K562 (cell line): Measurements from ENCODE around the gene B3GALT6. TPM values are rescaled to one million over a fixed set of nuclear protein-coding genes. Genes with fewer than 3 reads are reported as not detected.

Source experiments
- ATAC-seq: fragments of 200-7000 bp; cut with Tn5 transposase; 3 replicates; pipeline ENCODE4 v1.9.1; 2020; ENCODE audit warnings: moderate library complexity
- BruUV-seq: library from RNA; stranded (reverse); fragments of 400-500 nt; replicated peaks from 2 replicates; lab custom pipeline; 2021; lab: Mats Ljungman, UMichigan
- CTCF ChIA-PET: fragments of 300-600 bp; formaldehyde crosslinking; extraction: SDS; loops from one replicate; lab custom pipeline; 2021; ENCODE audit warnings: low intra/inter-chr PET ratio; lab: Yijun Ruan, JAX
- POLR2A ChIA-PET: fragments of 300-600, 350-650 bp; sonication (Branson Sonifier 250); formaldehyde crosslinking; extraction: SDS; loops from one replicate; lab custom pipeline; 2021; ENCODE audit warnings: antibody characterized with exemption, inconsistent platforms; lab: Yijun Ruan, JAX
- DNase-seq, 4 experiments: peaks; one replicate each; pipeline versions ENCODE4 v3.0.0 to v3.0.0-alpha.2; 2011 to 2018; ENCODE audit warnings: low spot score in 3 of 4, mixed read lengths in 3 of 4; ENCODE audit errors: extremely low read depth in 1 of 4
- FAIRE-seq: peaks from 2 replicates; lab custom pipeline; 2011; peaks lifted over from hg19 to GRCh38; lab: Jason Lieb, UNC
- H2AFZ ChIP-seq: 2 replicates; pipeline ENCODE4 v1.6.0; 2011; ENCODE audit warnings: low read depth, low read length, control low read depth, inconsistent platforms
- H3K27ac ChIP-seq: fragments of 200-600 bp; 3 replicates; pipeline ENCODE4 v1.8.0; 2011; ENCODE audit warnings: low read depth, mild to moderate bottlenecking, control low read depth, inconsistent platforms, low read length, moderate library complexity, mixed read lengths; ENCODE audit errors: extremely low read depth
- H3K27me3 ChIP-seq, 2 experiments: fragments of 300-600 bp in 1 of 2; 2 replicates in 1 of 2; 3 replicates in 1 of 2; pipeline versions ENCODE4 v1.6.0 to v1.8.0; 2011; ENCODE audit warnings: inconsistent platforms in 2 of 2, low read length in 2 of 2, mild to moderate bottlenecking in 1 of 2, mixed read lengths in 1 of 2, moderate library complexity in 1 of 2; ENCODE audit not compliant: control insufficient read depth in 2 of 2, insufficient read depth in 2 of 2
- H3K36me3 ChIP-seq: fragments of 300-600 bp; 3 replicates; pipeline ENCODE4 v1.8.0; 2011; ENCODE audit warnings: mild to moderate bottlenecking, low read length, inconsistent platforms; ENCODE audit not compliant: control insufficient read depth, insufficient read depth
- H3K4me1 ChIP-seq, 2 experiments: fragments of 200-600 bp in 1 of 2; replicated peaks in 1 of 2; 2 replicates in 1 of 2; 3 replicates in 1 of 2; pipeline versions ENCODE4 v1.5.1 to v1.8.0; 2011; ENCODE audit warnings: inconsistent platforms in 2 of 2, low read length in 2 of 2, mild to moderate bottlenecking in 1 of 2, mixed read lengths in 1 of 2, moderate library complexity in 1 of 2; ENCODE audit not compliant: control insufficient read depth in 2 of 2, insufficient read depth in 2 of 2
- H3K4me2 ChIP-seq: 2 replicates; pipeline ENCODE4 v1.6.1; 2011; ENCODE audit warnings: low read length, control low read depth, inconsistent platforms, mixed read lengths; ENCODE audit not compliant: insufficient read depth
- H3K4me3 ChIP-seq: fragments of 200-600 bp; sonication (generic), shearing (Covaris generic); 2 replicates; pipeline ENCODE4 v1.5.1; 2016; ENCODE audit warnings: control low read depth, inconsistent platforms
- H3K79me2 ChIP-seq: fragments of 200-600 bp; 3 replicates; pipeline ENCODE4 v1.8.0; 2011; ENCODE audit warnings: low read length, inconsistent platforms; ENCODE audit not compliant: control insufficient read depth, insufficient read depth
- H3K9ac ChIP-seq, 2 experiments: 2 replicates each; pipeline versions ENCODE4 v1.6.0 to v1.6.1; 2011; ENCODE audit warnings: low read depth in 2 of 2, low read length in 2 of 2, control low read depth in 1 of 2, inconsistent platforms in 1 of 2, mild to moderate bottlenecking in 1 of 2, mixed read lengths in 1 of 2; ENCODE audit not compliant: insufficient read depth in 1 of 2
- H3K9me1 ChIP-seq: one replicate; pipeline ENCODE4 v1.6.0; 2011; ENCODE audit warnings: inconsistent platforms, mild to moderate bottlenecking, low read length, moderate library complexity; ENCODE audit not compliant: control insufficient read depth, insufficient read depth
- H3K9me3 ChIP-seq: replicated peaks from 2 replicates; pipeline ENCODE4 v1.5.1; 2011; ENCODE audit warnings: low read depth, low read length, inconsistent platforms; ENCODE audit not compliant: control insufficient read depth, insufficient read depth
- H4K20me1 ChIP-seq: replicated peaks from 2 replicates; pipeline ENCODE4 v1.6.1; 2011; ENCODE audit warnings: low read length, inconsistent platforms, mixed read lengths; ENCODE audit not compliant: control insufficient read depth, insufficient read depth
- CCNT2 ChIP-seq: IDR thresholded peaks from 2 replicates; pipeline ENCODE4 v1.6.1; 2011; ENCODE audit warnings: borderline replicate concordance, low read depth, mild to moderate bottlenecking, moderate library complexity, mixed read lengths, low read length; ENCODE audit not compliant: insufficient read length; ENCODE audit errors: extremely low read depth
- POLR2G ChIP-seq: fragments of 200-400 bp; formaldehyde crosslinking; IDR thresholded peaks from 2 replicates; pipeline ENCODE4 v1.6.1; 2017; ENCODE audit warnings: low read depth, mild to moderate bottlenecking, antibody characterized with exemption, low read length, moderate library complexity
- RBFOX2 ChIP-seq: fragments of 200-400 bp; formaldehyde crosslinking; IDR thresholded peaks from 2 replicates; pipeline ENCODE4 v1.6.1; 2017; ENCODE audit warnings: low read depth, mild to moderate bottlenecking, low read length, moderate library complexity
- WGBS: fragments of 100-300 bp; shearing (Covaris generic); methylation state at CpG from one replicate; pipeline ENCODE4 v1.1.6; 2016; ENCODE audit warnings: low coverage, mixed read lengths; ENCODE audit not compliant: insufficient coverage; ENCODE audit errors: missing lambda C conversion rate; 5-methylcytosine and 5-hydroxymethylcytosine counted together
- in situ Hi-C: fragments of 300-500 bp; cut with MboI; formaldehyde crosslinking; loops from 4 replicates; pipeline ENCODE4 v1.15.0; 2018; ENCODE audit warnings: inconsistent platforms, mixed read lengths
- intact Hi-C: fragments of 100-400 bp; cut with micrococcal nuclease; formaldehyde crosslinking; loops from 2 replicates; pipeline ENCODE4 v1.14.2; 2022
- polyA plus RNA-seq, 8 experiments: library from polyadenylated mRNA; depleted of rRNA in 4 of 8; stranded (reverse) in 5 of 8; unstranded in 3 of 8; fragments of >200 nt; fragmentation: Nextera tagmentation in 2 of 8; fragmentation: Illumina TruSeq in 1 of 8; extraction: Ambion mirVana in 2 of 8; extraction: Trizol in 1 of 8; gene quantifications; 2 replicates each; pipeline versions ENCODE4 v1.2.1 to v1.2.3, GENCODE V29; 2011 to 2014; ENCODE audit warnings: inconsistent platforms in 1 of 8, missing spikeins in 1 of 8
- total RNA-seq, 7 experiments: library from RNA; depleted of rRNA in 6 of 7; stranded (reverse); fragments of >200 nt in 6 of 7; fragmentation: Illumina TruSeq in 2 of 7; extraction: Trizol in 2 of 7; gene quantifications; 2 replicates each; pipeline versions ENCODE4 v1.2.1 to v1.2.3, GENCODE V29; 2011 to 2021; ENCODE audit warnings: low replicate concordance in 1 of 7
- TF ChIP-seq, protein P1 (sequence below): sonication (generic); formaldehyde crosslinking; IDR thresholded peaks from 2 replicates; pipeline ENCODE4 v1.8.1; 2023; ENCODE audit warnings: mild to moderate bottlenecking, missing genetic modification reagents

The B3GALT6 gene
- total and polyA plus RNA-seq, 9 of the 15 experiments (the other 6 are each of a cell fraction or from before 2014, with no cell fraction given), result 0.68 to 29.8 (median 9.9) TPM

GRCh38 chr1:1235016-1235744, 3.1 kb downstream of the B3GALT6 start:
- intact Hi-C loops (no loop called here), in situ Hi-C loops (no loop called here)
- no peak for TF ChIP-seq CCNT2
- peak; percentile 6; the same call in 1 of the 2 replicates for TF ChIP-seq RBFOX2
- TF ChIP-seq, protein P1, sequence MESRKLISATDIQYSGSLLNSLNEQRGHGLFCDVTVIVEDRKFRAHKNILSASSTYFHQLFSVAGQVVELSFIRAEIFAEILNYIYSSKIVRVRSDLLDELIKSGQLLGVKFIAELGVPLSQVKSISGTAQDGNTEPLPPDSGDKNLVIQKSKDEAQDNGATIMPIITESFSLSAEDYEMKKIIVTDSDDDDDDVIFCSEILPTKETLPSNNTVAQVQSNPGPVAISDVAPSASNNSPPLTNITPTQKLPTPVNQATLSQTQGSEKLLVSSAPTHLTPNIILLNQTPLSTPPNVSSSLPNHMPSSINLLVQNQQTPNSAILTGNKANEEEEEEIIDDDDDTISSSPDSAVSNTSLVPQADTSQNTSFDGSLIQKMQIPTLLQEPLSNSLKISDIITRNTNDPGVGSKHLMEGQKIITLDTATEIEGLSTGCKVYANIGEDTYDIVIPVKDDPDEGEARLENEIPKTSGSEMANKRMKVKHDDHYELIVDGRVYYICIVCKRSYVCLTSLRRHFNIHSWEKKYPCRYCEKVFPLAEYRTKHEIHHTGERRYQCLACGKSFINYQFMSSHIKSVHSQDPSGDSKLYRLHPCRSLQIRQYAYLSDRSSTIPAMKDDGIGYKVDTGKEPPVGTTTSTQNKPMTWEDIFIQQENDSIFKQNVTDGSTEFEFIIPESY (CRISPR knock-in tag), result 0 out of 2 replicates have a peak, but pooled peaks have one; percentile 2
- peak; percentile 32; the same call in 1 of the 2 replicates for TF ChIP-seq POLR2G
- H4K20me1 ChIP-seq, result no peaks in the 10 kb centered on the region
- H3K9me3 ChIP-seq, result peaks cover 9% of the 10 kb centered on the region
- no peak overlapping the region for H3K4me3 ChIP-seq
- FAIRE-seq (no peak), DNase-seq (no peak), ATAC-seq (no peak)
- no peak overlapping the region for H3K4me2 ChIP-seq
- H3K9me1 ChIP-seq, result no peaks in the 10 kb centered on the region
- H2AFZ ChIP-seq, result no peak overlapping the region
- H3K9ac ChIP-seq, result peak overlapping the region in 1 of 2 experiments; percentile 0; a peak in 1 of 4 replicates
- ChIA-PET CTCF (interaction anchor here (0.6 kb wide), 1 partner anchor 22 kb away, joined by 3 read pairs; no protein-coding TSS in a partner anchor), POLR2A (no interaction called here)
- H3K27me3 ChIP-seq, result no peaks in the 10 kb centered on the region
- peaks cover 15% of the 10 kb centered on the region; the same call in 1 of the 3 replicates for H3K36me3 ChIP-seq
- peaks cover 44% of the 10 kb centered on the region for H3K79me2 ChIP-seq
- H3K27ac ChIP-seq, result no peak overlapping the region
- peaks cover 6 to 88% of the 10 kb centered on the region in 2 experiments; a peak in 4 of 5 replicates for H3K4me1 ChIP-seq
- BruUV-seq, result no TSS peak
- WGBS, result 83% methylated on average over 26 of the region's 27 CpGs
